HG03196 (cell line): ENCODE measurements around the gene DNAJA3.

ENCODE experiments used
- ATAC-seq: cut with Tn5 transposase; IDR thresholded peaks from one replicate; pipeline ENCODE4 v1.9.1; 2021; ENCODE audit not compliant: unreplicated experiment

DNAJA3 gene

GRCh38 chr16:4472880-4473279 is 47.2 kb downstream of the DNAJA3 start:
- no peak for ATAC-seq

DNA sequence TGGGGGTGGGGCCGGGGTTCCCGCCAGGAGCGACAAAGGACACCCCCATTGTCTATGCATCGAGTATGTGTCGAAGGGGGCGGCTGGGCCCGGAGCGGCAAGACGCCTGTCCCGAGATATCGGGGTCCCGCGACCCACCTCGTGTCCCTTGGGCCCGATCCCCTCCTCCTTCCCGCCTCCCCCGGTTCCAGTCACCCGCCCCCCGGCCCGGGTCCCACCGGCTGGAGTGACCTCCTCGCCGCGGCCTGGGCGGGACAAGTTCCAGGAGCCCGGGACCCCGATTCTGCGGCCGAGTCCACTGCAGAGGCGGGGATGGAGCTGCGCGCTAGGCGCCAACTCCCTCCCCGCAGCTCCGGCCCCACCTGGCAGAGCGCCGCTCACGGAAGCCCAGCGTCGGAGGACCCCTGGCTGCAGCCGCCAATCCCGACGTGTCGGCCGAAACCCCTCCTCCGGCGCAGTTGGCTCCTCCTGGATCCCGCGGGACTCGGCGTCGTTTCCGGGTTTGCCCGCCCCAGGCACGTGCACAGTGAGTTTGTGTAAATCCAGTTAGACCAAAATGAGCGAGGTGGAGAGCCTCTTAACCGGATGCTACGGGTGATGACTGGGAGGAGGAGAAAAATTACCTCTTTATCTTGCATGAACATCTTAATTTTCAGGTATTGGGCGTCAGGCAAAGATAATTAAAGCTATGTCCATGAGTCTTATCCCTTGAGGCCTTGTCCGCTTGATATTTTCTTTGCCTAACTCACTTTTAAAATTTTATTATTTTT is 48.7 kb downstream of the DNAJA3 start, which contains the start of gene NMRAL1:
TSS of gene NMRAL1 (minus strand) at position 434 of the 770 bp plus-strand sequence. CDS start 493 bp downstream, outside the sequence.
- ATAC-seq: peak; percentile 51

GRCh38 chr16:4475880-4476788 is 50.5 kb downstream of the DNAJA3 start, which contains the start of gene HMOX2:
Gene HMOX2 (plus strand): TSS chr16:4476398. CDS start chr16:4505525, 29,127 bp downstream.
- peak; percentile 81 for ATAC-seq

DNA sequence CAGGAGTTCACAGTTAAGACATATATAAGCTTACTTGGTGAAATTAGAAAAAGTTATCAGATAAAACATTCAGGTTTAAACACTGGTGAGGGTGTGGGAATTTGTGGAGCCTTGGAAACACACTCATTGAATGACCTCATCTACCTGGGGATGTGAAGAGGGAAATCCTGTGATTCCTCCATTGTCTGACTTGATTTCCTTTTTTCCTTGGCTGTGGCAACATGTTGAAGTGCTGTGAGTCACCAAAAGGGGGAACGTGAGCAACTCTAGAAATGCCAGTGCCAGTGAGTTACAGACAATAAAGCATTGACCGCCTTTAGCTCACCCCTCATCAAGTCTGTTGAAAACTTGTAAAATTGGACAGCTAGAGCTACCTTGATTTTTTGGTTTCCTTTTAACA is 52.3 kb downstream of the DNAJA3 start:
- no peak for ATAC-seq

GRCh38 chr16:4481526-4481925 is 55.9 kb downstream of the DNAJA3 start:
- ATAC-seq: no peak

- ATAC-seq: no peak
These were observed 56.3 kb downstream of the DNAJA3 start for GRCh38 chr16:4481963-4482362.

DNA sequence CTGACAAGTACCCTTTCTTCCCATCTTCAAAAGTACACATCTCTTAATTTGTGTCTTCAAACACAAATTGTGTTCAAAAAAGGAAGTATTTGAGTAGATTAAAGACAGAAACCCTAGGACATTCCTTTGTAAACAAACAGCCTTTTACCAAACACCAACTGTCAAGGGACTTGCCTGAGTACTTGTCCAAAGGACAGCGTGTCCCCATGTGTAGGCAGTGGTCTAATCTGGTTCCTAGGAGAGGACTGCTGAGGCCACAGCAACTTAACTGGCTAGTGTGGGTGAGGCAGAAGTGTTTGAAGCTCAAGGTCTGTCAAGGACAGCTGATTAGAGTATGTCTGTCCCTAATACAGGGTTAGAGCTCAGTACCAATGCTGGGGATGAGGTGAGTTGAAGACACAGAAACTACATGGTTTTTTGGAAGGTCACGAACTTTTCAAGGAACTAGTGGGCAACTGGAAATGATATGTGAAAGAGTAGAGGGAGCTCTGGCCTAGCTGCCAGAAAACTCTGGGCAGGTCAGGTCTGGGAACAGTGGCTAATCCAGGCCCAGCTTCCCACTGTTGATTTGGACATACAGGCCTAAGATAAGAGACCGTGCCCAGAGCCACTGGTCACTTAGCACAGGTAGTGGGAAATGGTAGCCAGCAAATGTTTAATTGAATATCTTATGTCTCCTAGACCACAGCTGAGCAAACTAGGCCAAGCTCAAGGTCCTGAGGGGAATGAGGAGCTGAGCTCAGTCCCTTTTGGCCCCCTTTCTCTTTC is 60.6 kb downstream of the DNAJA3 start:
- no peak for ATAC-seq

GRCh38 chr16:4487955-4488498 is 62.4 kb downstream of the DNAJA3 start:
- ATAC-seq: no peak

GRCh38 chr16:4488499-4488967 is 62.9 kb downstream of the DNAJA3 start:
- ATAC-seq: no peak

DNA sequence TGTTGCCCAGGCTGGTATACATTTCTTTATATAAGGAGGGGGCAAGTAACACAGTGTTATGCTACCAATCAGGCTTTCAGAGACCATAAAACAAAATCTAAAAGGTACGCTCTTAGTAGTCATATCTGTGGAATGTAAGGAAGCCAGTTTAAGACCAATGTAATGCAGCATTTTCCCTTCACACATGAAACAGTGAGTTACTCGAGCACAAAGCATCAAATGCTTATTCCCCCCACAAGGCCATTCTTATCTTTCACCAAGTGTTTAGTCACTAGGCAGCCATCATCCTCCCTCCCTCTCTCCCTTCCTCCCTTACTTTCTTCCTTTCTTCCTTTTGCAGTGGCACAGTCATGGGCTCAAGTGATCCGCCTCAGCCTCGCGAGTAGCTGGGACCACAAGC is 63.4 kb downstream of the DNAJA3 start:
- no peak for ATAC-seq

- no peak for ATAC-seq
These were observed 66.2 kb downstream of the DNAJA3 start for GRCh38 chr16:4491898-4492297.

- ATAC-seq: no peak
These were observed 69.2 kb downstream of the DNAJA3 start for GRCh38 chr16:4494746-4495490.

DNA sequence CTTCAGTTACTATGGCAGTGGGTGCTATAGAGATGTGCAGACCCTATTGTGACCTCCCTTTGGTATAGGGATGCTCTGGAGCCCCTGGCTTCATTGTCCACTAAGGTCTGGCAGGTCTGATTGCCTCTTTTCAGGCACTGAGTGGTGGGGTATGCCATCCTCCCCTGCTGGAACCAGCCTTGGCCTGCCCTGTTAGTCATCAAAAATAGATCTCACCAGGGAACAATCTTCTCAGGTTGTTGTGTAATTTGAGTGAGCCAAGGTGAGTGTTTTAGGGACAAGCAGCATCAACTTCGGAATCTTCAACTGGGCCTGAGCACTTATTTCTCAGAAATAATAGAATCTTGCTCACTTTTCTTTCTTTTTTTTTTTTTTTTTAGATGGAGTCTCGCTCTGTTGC is 70.1 kb downstream of the DNAJA3 start:
- no peak for ATAC-seq

DNA sequence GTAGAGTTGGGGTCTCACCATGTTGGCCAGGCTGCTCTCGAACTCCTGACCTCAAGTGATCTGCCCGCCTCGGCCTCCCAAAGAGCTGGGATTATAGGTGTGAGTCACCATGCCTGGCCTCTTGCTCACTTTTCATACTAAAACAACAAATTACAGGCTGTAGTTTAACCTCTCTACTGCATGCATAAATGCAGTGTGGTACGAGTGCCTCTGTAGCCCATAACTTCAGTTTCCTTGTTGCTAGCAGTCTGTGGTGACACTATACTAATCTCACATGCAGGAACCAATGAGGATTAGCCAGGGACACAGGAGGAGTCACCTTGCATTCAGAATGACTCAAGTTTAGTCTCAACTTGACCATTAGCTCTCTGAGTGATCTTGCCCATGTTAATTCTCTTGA is 70.6 kb downstream of the DNAJA3 start:
- ATAC-seq: no peak

DNA sequence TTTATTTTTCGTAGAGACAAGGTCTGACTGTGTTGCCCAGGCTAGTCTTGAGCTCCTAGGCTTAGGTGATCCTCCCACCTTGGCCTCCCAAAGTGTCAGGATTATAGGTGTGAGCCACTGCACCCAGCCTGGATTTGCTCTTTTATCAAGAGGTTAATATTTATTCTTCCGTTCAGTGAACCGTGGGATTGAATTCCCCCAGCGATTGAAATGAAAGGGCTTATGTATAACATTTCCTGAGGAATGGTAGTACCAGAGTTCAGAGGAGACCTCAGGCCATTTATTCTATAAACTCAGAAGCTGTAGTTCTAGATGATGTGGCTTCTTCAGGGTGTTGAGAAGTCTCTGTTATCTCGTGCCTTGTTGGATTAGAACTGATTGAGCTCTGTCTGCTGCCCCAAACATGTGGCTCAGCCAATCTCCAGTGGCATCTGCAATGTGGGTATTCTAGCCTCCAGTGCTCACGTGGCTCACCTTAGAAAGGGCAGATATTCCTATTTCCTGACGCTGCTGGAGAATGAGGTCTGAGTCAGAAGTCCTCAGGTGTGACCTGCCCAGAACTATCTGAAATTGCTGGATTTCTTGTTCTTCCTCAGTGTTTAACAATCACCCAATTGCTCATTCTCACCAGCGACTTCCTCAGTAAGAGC is 73.0 kb downstream of the DNAJA3 start:
- ATAC-seq: no peak

GRCh38 chr16:4499196-4499555 is 73.5 kb downstream of the DNAJA3 start:
- ATAC-seq: no peak

GRCh38 chr16:4500272-4500671 is 74.6 kb downstream of the DNAJA3 start:
- no peak for ATAC-seq

- no peak for ATAC-seq
These were observed 75.4 kb downstream of the DNAJA3 start for GRCh38 chr16:4501071-4501478.

- ATAC-seq: peak; percentile 70
These were observed 79.9 kb downstream of the DNAJA3 start for GRCh38 chr16:4505356-4506147.
